ENCODE results near the gene FRMD8.

- no peak for TF ChIP-seq CTCF (IDR thresholded peaks at IDR 0.05)
- TF ChIP-seq POLR2AphosphoS5 (IDR thresholded peaks at IDR 0.05) = peak; percentile 51
These were observed 47.7 kb downstream of the FRMD8 start for GRCh38 chr11:65434057-65434666.
